ENCODE results near the gene GSK3A.

GSK3A gene

GRCh38 chr19:42252365-42253244 is 10.2 kb upstream of the GSK3A start:
- H3K4me3 ChIP-seq (ENCODE audit: low read depth, low read length) = peak overlapping the region; percentile 80
- H3K36me3 ChIP-seq (ENCODE audit: insufficient read depth, low read length) = no peaks in the 10 kb centered on the region
- peaks cover 49% of the 10 kb centered on the region for H3K79me2 ChIP-seq (ENCODE audit: control insufficient read depth, insufficient read depth, low read length, unreplicated experiment)
- no peaks in the 10 kb centered on the region for H3K27me3 ChIP-seq (ENCODE audit: insufficient read depth, low read length)
- H3K27ac ChIP-seq (ENCODE audit: low read depth, low read length) = peak overlapping the region; percentile 73
- H3K4me1 ChIP-seq (ENCODE audit: control insufficient read depth, insufficient read depth, low read length, unreplicated experiment) = peaks cover 16% of the 10 kb centered on the region
- H2AFZ ChIP-seq (ENCODE audit: low read length, unreplicated experiment) = no peak overlapping the region

- H3K27me3 ChIP-seq (ENCODE audit: insufficient read depth, low read length) = no peaks in the 10 kb centered on the region
- no peak overlapping the region for H2AFZ ChIP-seq (ENCODE audit: low read length, unreplicated experiment)
- peaks cover 16% of the 10 kb centered on the region for H3K4me1 ChIP-seq (ENCODE audit: control insufficient read depth, insufficient read depth, low read length, unreplicated experiment)
- H3K4me3 ChIP-seq (ENCODE audit: low read depth, low read length) = peak overlapping the region; percentile 64
- no peaks in the 10 kb centered on the region for H3K36me3 ChIP-seq (ENCODE audit: insufficient read depth, low read length)
- peak overlapping the region; percentile 46; the same call in 1 of the 2 replicates for H3K27ac ChIP-seq (ENCODE audit: low read depth, low read length)
- H3K79me2 ChIP-seq (ENCODE audit: control insufficient read depth, insufficient read depth, low read length, unreplicated experiment) = peaks cover 49% of the 10 kb centered on the region
Observed at GRCh38 chr19:42251572-42252358, 9.4 kb upstream of the GSK3A start.

- Histone ChIP-seq H2AFZ (ENCODE audit: low read length, unreplicated experiment) (no peak overlapping the region), H3K27ac (ENCODE audit: low read depth, low read length) (peak overlapping the region; percentile 40), H3K36me3 (ENCODE audit: insufficient read depth, low read length) (no peaks in the 10 kb centered on the region), H3K79me2 (ENCODE audit: control insufficient read depth, insufficient read depth, low read length, unreplicated experiment) (peaks cover 49% of the 10 kb centered on the region), H3K4me1 (ENCODE audit: control insufficient read depth, insufficient read depth, low read length, unreplicated experiment) (peaks cover 16% of the 10 kb centered on the region), H3K4me3 (ENCODE audit: low read depth, low read length) (peak overlapping the region; percentile 64), H3K27me3 (ENCODE audit: insufficient read depth, low read length) (no peaks in the 10 kb centered on the region)
Observed at GRCh38 chr19:42250666-42251531, 8.5 kb upstream of the GSK3A start.

GRCh38 chr19:42250183-42250665 is 7.8 kb upstream of the GSK3A start:
- Histone ChIP-seq H2AFZ (ENCODE audit: low read length, unreplicated experiment) (no peak overlapping the region), H3K79me2 (ENCODE audit: control insufficient read depth, insufficient read depth, low read length, unreplicated experiment) (peaks cover 49% of the 10 kb centered on the region), H3K27ac (ENCODE audit: low read depth, low read length) (peak overlapping the region; percentile 40; the same call in 1 of the 2 replicates)

GRCh38 chr19:42249769-42250168 is 7.4 kb upstream of the GSK3A start:
- Histone ChIP-seq H3K4me3 (ENCODE audit: low read depth, low read length) (no peak overlapping the region), H3K4me1 (ENCODE audit: control insufficient read depth, insufficient read depth, low read length, unreplicated experiment) (peaks cover 16% of the 10 kb centered on the region), H3K36me3 (ENCODE audit: insufficient read depth, low read length) (no peaks in the 10 kb centered on the region), H3K27me3 (ENCODE audit: insufficient read depth, low read length) (no peaks in the 10 kb centered on the region), H3K79me2 (ENCODE audit: control insufficient read depth, insufficient read depth, low read length, unreplicated experiment) (peaks cover 48% of the 10 kb centered on the region), H2AFZ (ENCODE audit: low read length, unreplicated experiment) (no peak overlapping the region), H3K27ac (ENCODE audit: low read depth, low read length) (no peak overlapping the region)

More at GRCh38 chr19:42250183-42250665, 7.8 kb upstream of the GSK3A start:
- peaks cover 16% of the 10 kb centered on the region for H3K4me1 ChIP-seq (ENCODE audit: control insufficient read depth, insufficient read depth, low read length, unreplicated experiment)
- H3K36me3 ChIP-seq (ENCODE audit: insufficient read depth, low read length) = no peaks in the 10 kb centered on the region
- peak overlapping the region; percentile 60; the same call in 1 of the 2 replicates for H3K4me3 ChIP-seq (ENCODE audit: low read depth, low read length)
- H3K27me3 ChIP-seq (ENCODE audit: insufficient read depth, low read length) = no peaks in the 10 kb centered on the region

- Histone ChIP-seq H2AFZ (ENCODE audit: low read length, unreplicated experiment) (no peak overlapping the region), H3K36me3 (ENCODE audit: insufficient read depth, low read length) (no peaks in the 10 kb centered on the region), H3K4me1 (ENCODE audit: control insufficient read depth, insufficient read depth, low read length, unreplicated experiment) (peaks cover 16% of the 10 kb centered on the region), H3K27ac (ENCODE audit: low read depth, low read length) (no peak overlapping the region), H3K4me3 (ENCODE audit: low read depth, low read length) (no peak overlapping the region), H3K79me2 (ENCODE audit: control insufficient read depth, insufficient read depth, low read length, unreplicated experiment) (peaks cover 43% of the 10 kb centered on the region), H3K27me3 (ENCODE audit: insufficient read depth, low read length) (no peaks in the 10 kb centered on the region)
Observed at GRCh38 chr19:42249149-42249750, 6.8 kb upstream of the GSK3A start.

- H3K4me3 ChIP-seq (ENCODE audit: low read depth, low read length) = no peak overlapping the region
- H2AFZ ChIP-seq (ENCODE audit: low read length, unreplicated experiment) = no peak overlapping the region
- H3K36me3 ChIP-seq (ENCODE audit: insufficient read depth, low read length) = no peaks in the 10 kb centered on the region
- peaks cover 38% of the 10 kb centered on the region for H3K79me2 ChIP-seq (ENCODE audit: control insufficient read depth, insufficient read depth, low read length, unreplicated experiment)
- H3K4me1 ChIP-seq (ENCODE audit: control insufficient read depth, insufficient read depth, low read length, unreplicated experiment) = peaks cover 16% of the 10 kb centered on the region
- H3K27ac ChIP-seq (ENCODE audit: low read depth, low read length) = no peak overlapping the region
- no peaks in the 10 kb centered on the region for H3K27me3 ChIP-seq (ENCODE audit: insufficient read depth, low read length)
Observed at GRCh38 chr19:42248270-42249148, 6.1 kb upstream of the GSK3A start.

- Histone ChIP-seq H3K79me2 (ENCODE audit: control insufficient read depth, insufficient read depth, low read length, unreplicated experiment) (peaks cover 30% of the 10 kb centered on the region), H2AFZ (ENCODE audit: low read length, unreplicated experiment) (no peak overlapping the region), H3K4me3 (ENCODE audit: low read depth, low read length) (no peak overlapping the region), H3K4me1 (ENCODE audit: control insufficient read depth, insufficient read depth, low read length, unreplicated experiment) (peaks cover 16% of the 10 kb centered on the region), H3K27ac (ENCODE audit: low read depth, low read length) (no peak overlapping the region), H3K36me3 (ENCODE audit: insufficient read depth, low read length) (no peaks in the 10 kb centered on the region), H3K27me3 (ENCODE audit: insufficient read depth, low read length) (no peaks in the 10 kb centered on the region)
Observed at GRCh38 chr19:42247640-42248199, 5.3 kb upstream of the GSK3A start.
